HG03097 (cell line): ENCODE results near the gene CRACR2A.

Experiments
- ATAC-seq: cut with Tn5 transposase; IDR thresholded peaks from one replicate; pipeline ENCODE4 v1.9.1; 2021; ENCODE audit not compliant: unreplicated experiment, low FRiP score

The CRACR2A gene

DNA sequence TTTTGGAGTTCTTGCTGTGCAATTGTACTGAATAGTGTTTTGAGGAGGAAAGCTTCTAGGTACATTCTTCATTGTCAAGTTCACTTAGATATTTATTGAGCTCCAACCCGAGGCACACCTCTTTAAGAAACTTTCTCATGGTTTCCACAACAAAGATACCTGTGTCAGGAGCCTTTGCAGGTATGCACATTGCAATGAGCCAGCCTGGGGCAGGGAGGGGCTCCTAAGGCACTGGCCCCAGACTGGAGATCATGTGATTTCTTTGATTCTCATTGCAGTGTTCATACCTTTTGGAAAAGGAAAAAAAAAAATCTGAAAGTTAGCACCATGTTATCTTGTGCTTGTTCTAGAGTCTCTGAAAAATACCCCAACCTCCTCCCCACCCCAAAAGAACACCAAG, 181.6 kb downstream of the CRACR2A start:
- no peak for ATAC-seq

DNA sequence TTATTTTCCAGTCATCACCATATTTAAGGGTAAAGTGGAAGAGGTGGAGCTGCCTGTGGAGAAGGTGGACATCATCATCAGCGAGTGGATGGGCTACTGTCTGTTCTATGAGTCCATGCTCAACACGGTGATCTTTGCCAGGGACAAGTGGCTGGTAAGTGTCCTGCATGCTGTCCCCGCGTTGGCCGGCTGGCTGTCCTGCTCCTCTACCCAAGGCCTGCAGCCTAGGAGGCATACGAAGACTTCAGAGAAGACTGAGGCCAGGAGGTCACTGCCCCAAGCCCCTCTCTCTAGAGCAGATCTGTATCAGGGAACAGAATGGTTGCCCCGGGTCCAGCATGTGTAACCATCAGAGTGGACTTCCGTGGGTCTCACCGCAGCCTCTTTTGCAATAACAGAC, 184.2 kb downstream of the CRACR2A start:
- no peak for ATAC-seq

DNA sequence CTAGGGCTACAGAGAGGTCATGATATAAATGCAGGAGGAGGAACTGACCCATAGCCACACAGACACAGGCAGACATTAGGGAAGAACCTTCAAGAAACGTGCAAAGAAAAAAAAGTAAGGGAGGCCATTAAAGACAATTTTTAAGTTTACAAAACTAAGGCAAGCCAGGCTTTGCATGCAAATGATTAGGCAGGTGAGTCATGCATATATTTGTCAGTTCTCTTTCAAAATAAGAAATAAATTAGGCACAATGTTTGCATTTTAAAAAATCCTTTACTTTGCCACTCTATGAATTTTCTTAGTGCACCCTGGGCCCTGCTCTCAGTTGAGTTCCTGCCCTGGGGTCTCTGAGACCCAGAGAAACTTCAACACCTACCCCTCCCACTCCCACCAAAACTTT, 186.9 kb downstream of the CRACR2A start:
- ATAC-seq: no peak
